IMR-90 (cell line): Measurements from ENCODE around the gene SLC7A7. TPM values are rescaled to one million over a fixed set of nuclear protein-coding genes. Genes with fewer than 3 reads are reported as not detected.

Experiments used
- ATAC-seq: fragments of 200-7000 bp; cut with Tn5 transposase; 2 replicates; pipeline ENCODE4 v1.9.1; 2020; ENCODE audit warnings: low read depth, mild to moderate bottlenecking, moderate library complexity
- BruUV-seq: library from RNA; stranded (reverse); fragments of 400-500 nt; replicated peaks from 2 replicates; lab custom pipeline; 2021; lab: Mats Ljungman, UMichigan
- CTCF ChIA-PET: fragments of 300-600 bp; formaldehyde crosslinking; extraction: SDS; loops from one replicate; lab custom pipeline; 2021; ENCODE audit warnings: antibody characterized with exemption; lab: Yijun Ruan, JAX
- POLR2A ChIA-PET: fragments of 300-600 bp; sonication (Branson Sonifier 250); formaldehyde crosslinking; loops from one replicate; lab custom pipeline; 2022; ENCODE audit warnings: antibody characterized with exemption; ENCODE audit not compliant: unreplicated experiment; lab: Charles Lee
- DNase-seq: peaks from one replicate; pipeline ENCODE4 v3.0.0; 2013
- H2AFZ ChIP-seq: replicated peaks from 2 replicates; pipeline ENCODE3; 2013; ENCODE audit warnings: low read length, mild to moderate bottlenecking; ENCODE audit not compliant: poor library complexity
- H2AK5ac ChIP-seq: 2 replicates; pipeline ENCODE4 v1.6.1; 2013; ENCODE audit warnings: low read depth, low read length, inconsistent platforms
- H2AK9ac ChIP-seq: replicated peaks from 2 replicates; pipeline ENCODE3; 2013; ENCODE audit warnings: mild to moderate bottlenecking, low read depth, low read length, moderate library complexity; ENCODE audit not compliant: poor library complexity
- H2BK120ac ChIP-seq: 2 replicates; pipeline ENCODE4 v1.6.1; 2013; ENCODE audit warnings: low read depth, low read length, inconsistent platforms
- H2BK15ac ChIP-seq: 3 replicates; pipeline ENCODE4 v1.6.1; 2013; ENCODE audit warnings: low read depth, low read length, inconsistent platforms
- H2BK20ac ChIP-seq: 2 replicates; pipeline ENCODE4 v1.6.1; 2013; ENCODE audit warnings: low read depth, mild to moderate bottlenecking, inconsistent platforms, low read length, moderate library complexity
- H2BK5ac ChIP-seq: 2 replicates; pipeline ENCODE4 v1.6.1; 2013; ENCODE audit warnings: mild to moderate bottlenecking, low read depth, low read length, inconsistent platforms; ENCODE audit not compliant: poor library complexity, severe bottlenecking
- H3K14ac ChIP-seq: replicated peaks from 2 replicates; pipeline ENCODE4 v1.6.1; 2013; ENCODE audit warnings: low read depth, low read length, inconsistent platforms
- H3K18ac ChIP-seq: 2 replicates; pipeline ENCODE4 v1.6.1; 2013; ENCODE audit warnings: low read depth, low read length, control low read depth
- H3K23ac ChIP-seq: 2 replicates; pipeline ENCODE4 v1.6.1; 2013; ENCODE audit warnings: low read depth, low read length, inconsistent platforms
- H3K27ac ChIP-seq: 2 replicates; pipeline ENCODE4 v1.5.1; 2013; ENCODE audit warnings: mild to moderate bottlenecking, control low read depth, low read length; ENCODE audit not compliant: insufficient read depth
- H3K27me3 ChIP-seq: 2 replicates; pipeline ENCODE4 v1.6.1; 2013; ENCODE audit warnings: low read length; ENCODE audit not compliant: control insufficient read depth, insufficient read depth
- H3K36me3 ChIP-seq: 2 replicates; pipeline ENCODE4 v1.6.1; 2013; ENCODE audit warnings: low read length, mixed read lengths; ENCODE audit not compliant: control insufficient read depth, insufficient read depth
- H3K4ac ChIP-seq: 2 replicates; pipeline ENCODE4 v1.6.1; 2013; ENCODE audit warnings: low read depth, low read length, inconsistent platforms
- H3K4me1 ChIP-seq: 2 replicates; pipeline ENCODE4 v1.6.1; 2013; ENCODE audit warnings: low read length, mixed read lengths; ENCODE audit not compliant: control insufficient read depth, insufficient read depth
- H3K4me2 ChIP-seq: 2 replicates; pipeline ENCODE4 v1.6.1; 2013; ENCODE audit warnings: low read depth, mild to moderate bottlenecking, control low read depth, low read length, moderate library complexity
- H3K4me3 ChIP-seq: 2 replicates; pipeline ENCODE4 v1.5.1; 2013; ENCODE audit warnings: low read depth, mild to moderate bottlenecking, control low read depth, low read length, moderate library complexity; ENCODE audit not compliant: insufficient read depth
- H3K56ac ChIP-seq: 2 replicates; pipeline ENCODE4 v1.6.1; 2013; ENCODE audit warnings: low read length, inconsistent platforms; ENCODE audit not compliant: insufficient read depth; ENCODE audit errors: extremely low read depth
- H3K79me1 ChIP-seq, 2 experiments: 2 replicates each; pipeline ENCODE4 v1.6.1; 2013; ENCODE audit warnings: low read length in 2 of 2, inconsistent platforms in 1 of 2, low read depth in 1 of 2
- H3K9ac ChIP-seq: 2 replicates; pipeline ENCODE4 v1.6.1; 2013; ENCODE audit warnings: low read depth, low read length, control low read depth
- H3K9me1 ChIP-seq: 2 replicates; pipeline ENCODE4 v1.6.1; 2013; ENCODE audit warnings: low read length, inconsistent platforms; ENCODE audit not compliant: insufficient read depth
- H3K9me3 ChIP-seq: 2 replicates; pipeline ENCODE4 v1.6.1; 2013; ENCODE audit warnings: low read length; ENCODE audit not compliant: control insufficient read depth, insufficient read depth
- H4K20me1 ChIP-seq: 2 replicates; pipeline ENCODE4 v1.6.1; 2013; ENCODE audit warnings: low read length, inconsistent platforms; ENCODE audit not compliant: insufficient read depth
- H4K5ac ChIP-seq: 2 replicates; pipeline ENCODE4 v1.6.1; 2013; ENCODE audit warnings: mild to moderate bottlenecking, low read depth, low read length, control low read depth
- H4K8ac ChIP-seq, 2 experiments: 2 replicates each; pipeline ENCODE4 v1.6.1; 2013; ENCODE audit warnings: low read depth in 2 of 2, low read length in 2 of 2, control low read depth in 1 of 2, inconsistent platforms in 1 of 2
- H4K91ac ChIP-seq: 2 replicates; pipeline ENCODE4 v1.6.1; 2013; ENCODE audit warnings: low read depth, low read length, inconsistent platforms; ENCODE audit not compliant: insufficient read depth
- BHLHE40 ChIP-seq: fragments of 150-350 bp; IDR thresholded peaks from 2 replicates; pipeline ENCODE4 v1.6.1; 2016; ENCODE audit warnings: mild to moderate bottlenecking, low read depth, low read length
- CHD1 ChIP-seq: IDR thresholded peaks from 2 replicates; pipeline ENCODE4 v1.6.1; 2012; ENCODE audit warnings: low read depth, low read length, improper control_type of control experiment
- MXI1 ChIP-seq: IDR thresholded peaks from 2 replicates; pipeline ENCODE4 v1.6.1; 2012; ENCODE audit warnings: low read depth, mild to moderate bottlenecking, low read length, moderate library complexity, borderline replicate concordance
- POLR2A ChIP-seq: IDR thresholded peaks from 2 replicates; pipeline ENCODE4 v1.6.1; 2012; ENCODE audit warnings: mild to moderate bottlenecking, low read depth, low read length
- WGBS, 2 experiments: methylation state at CpG; one replicate each; pipeline versions ENCODE4 v1.1.5 to v1.1.7; 2013; ENCODE audit warnings: missing lambda C conversion rate in 2 of 2; ENCODE audit not compliant: insufficient read length in 1 of 2; ENCODE audit errors: extremely low coverage in 2 of 2; 5-methylcytosine and 5-hydroxymethylcytosine counted together
- dilution Hi-C: fragments of 300-500 bp; cut with HindIII; formaldehyde crosslinking; loops from one replicate; pipeline ENCODE4 v1.14.3; 2018; ENCODE audit warnings: low sequenced_read_pairs; ENCODE audit not compliant: unreplicated experiment
- in situ Hi-C: fragments of 300-500 bp; cut with MboI; formaldehyde crosslinking; loops from 3 replicates; pipeline ENCODE4 v1.14.3; 2019; ENCODE audit warnings: low sequenced_read_pairs, inconsistent platforms, mixed read lengths
- intact Hi-C: fragments of 100-400 bp; cut with micrococcal nuclease; formaldehyde crosslinking; loops from 2 replicates; pipeline ENCODE4 v1.10.0; 2022
- polyA plus RNA-seq, 3 experiments: library from polyadenylated mRNA; depleted of rRNA; stranded (reverse); fragments of >200 nt; gene quantifications; 2 replicates each; pipeline ENCODE4 v1.2.3, GENCODE V29; 2012; ENCODE audit warnings: low replicate concordance in 1 of 3
- total RNA-seq: library from RNA; depleted of rRNA; stranded (reverse); fragments of >200 nt; gene quantifications from 2 replicates; pipeline ENCODE4 v1.2.3, GENCODE V29; 2012
- TF ChIP-seq, protein P1 (sequence below): conservative IDR thresholded peaks from 2 replicates; pipeline ENCODE4 v1.5.1; 2012; ENCODE audit warnings: mild to moderate bottlenecking, low read depth, low read length, improper control_type of control experiment
- TF ChIP-seq, protein P2 (sequence below): fragments of 150-350 bp; IDR thresholded peaks from 2 replicates; pipeline ENCODE4 v1.6.1; 2016; ENCODE audit warnings: low read depth, mild to moderate bottlenecking, low read length, moderate library complexity, borderline replicate concordance

The SLC7A7 gene
- total and polyA plus RNA-seq, 2 of the 4 experiments (the other 2 are of a cell fraction): 1.8 to 2.0 TPM

DNA sequence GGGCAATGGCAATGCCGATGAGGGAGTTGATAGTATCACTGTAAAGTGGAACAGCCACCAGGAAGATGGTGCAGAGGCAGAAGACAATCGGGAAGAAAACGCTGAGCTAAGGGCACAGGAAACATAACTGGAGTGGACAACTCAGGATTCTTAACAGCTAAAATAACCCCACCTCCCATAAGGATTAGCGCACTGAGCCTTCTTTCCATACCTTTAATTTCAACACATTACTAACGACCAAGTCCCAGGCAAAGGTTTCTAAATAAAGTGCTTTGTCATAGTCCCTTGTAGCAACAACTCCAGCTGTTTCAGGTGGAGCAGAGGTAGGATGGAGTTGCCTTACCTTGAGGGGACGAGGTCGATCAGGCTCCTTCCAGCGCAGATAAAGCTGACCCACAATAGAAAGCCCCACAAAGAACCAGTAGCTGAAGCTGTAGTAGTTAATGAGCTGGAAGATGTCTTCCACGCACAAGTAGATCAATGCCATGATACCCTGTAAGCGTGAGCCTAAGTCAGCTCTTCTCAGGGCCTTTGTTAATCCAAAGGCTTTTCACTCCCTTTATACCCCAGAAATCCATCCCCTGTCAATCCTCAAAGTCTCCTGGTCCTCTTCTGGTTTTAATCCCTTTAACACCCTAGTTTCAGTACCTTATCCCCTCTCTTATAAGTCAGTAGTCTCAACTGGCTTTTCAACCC is 41.1 kb downstream of the SLC7A7 start:
- in situ Hi-C loops: no loop called here
- H4K20me1 ChIP-seq: no peaks in the 10 kb centered on the region
- CTCF ChIA-PET: interaction anchor here (0.6 kb wide), 1 partner anchor 245 kb away, joined by 3 read pairs; no protein-coding TSS in a partner anchor

More for the DNA sequence above, 41.1 kb downstream of the SLC7A7 start:
- no TSS peak for BruUV-seq
- no peak overlapping the region for H4K8ac ChIP-seq
- H3K14ac ChIP-seq: no peak overlapping the region
- H2AFZ ChIP-seq: no peak overlapping the region
- H2AK5ac ChIP-seq: no peak overlapping the region
- H3K27me3 ChIP-seq: no peaks in the 10 kb centered on the region
- no peak overlapping the region for H4K5ac ChIP-seq
- no peak overlapping the region for H2BK120ac ChIP-seq
- TF ChIP-seq MXI1 (no peak), POLR2A (no peak), CHD1 (no peak), BHLHE40 (no peak)
- TF ChIP-seq, protein P1, sequence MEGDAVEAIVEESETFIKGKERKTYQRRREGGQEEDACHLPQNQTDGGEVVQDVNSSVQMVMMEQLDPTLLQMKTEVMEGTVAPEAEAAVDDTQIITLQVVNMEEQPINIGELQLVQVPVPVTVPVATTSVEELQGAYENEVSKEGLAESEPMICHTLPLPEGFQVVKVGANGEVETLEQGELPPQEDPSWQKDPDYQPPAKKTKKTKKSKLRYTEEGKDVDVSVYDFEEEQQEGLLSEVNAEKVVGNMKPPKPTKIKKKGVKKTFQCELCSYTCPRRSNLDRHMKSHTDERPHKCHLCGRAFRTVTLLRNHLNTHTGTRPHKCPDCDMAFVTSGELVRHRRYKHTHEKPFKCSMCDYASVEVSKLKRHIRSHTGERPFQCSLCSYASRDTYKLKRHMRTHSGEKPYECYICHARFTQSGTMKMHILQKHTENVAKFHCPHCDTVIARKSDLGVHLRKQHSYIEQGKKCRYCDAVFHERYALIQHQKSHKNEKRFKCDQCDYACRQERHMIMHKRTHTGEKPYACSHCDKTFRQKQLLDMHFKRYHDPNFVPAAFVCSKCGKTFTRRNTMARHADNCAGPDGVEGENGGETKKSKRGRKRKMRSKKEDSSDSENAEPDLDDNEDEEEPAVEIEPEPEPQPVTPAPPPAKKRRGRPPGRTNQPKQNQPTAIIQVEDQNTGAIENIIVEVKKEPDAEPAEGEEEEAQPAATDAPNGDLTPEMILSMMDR: no peak
- TF ChIP-seq, protein P2, sequence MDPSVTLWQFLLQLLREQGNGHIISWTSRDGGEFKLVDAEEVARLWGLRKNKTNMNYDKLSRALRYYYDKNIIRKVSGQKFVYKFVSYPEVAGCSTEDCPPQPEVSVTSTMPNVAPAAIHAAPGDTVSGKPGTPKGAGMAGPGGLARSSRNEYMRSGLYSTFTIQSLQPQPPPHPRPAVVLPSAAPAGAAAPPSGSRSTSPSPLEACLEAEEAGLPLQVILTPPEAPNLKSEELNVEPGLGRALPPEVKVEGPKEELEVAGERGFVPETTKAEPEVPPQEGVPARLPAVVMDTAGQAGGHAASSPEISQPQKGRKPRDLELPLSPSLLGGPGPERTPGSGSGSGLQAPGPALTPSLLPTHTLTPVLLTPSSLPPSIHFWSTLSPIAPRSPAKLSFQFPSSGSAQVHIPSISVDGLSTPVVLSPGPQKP: no peak
- intact Hi-C loops: no loop called here
- WGBS, 2 experiments: no CpG with 5 or more reads among the region's 10 CpGs
- H3K56ac ChIP-seq: no peak overlapping the region
- H3K4me1 ChIP-seq: no peaks in the 10 kb centered on the region
- H3K4me3 ChIP-seq: no peak overlapping the region
- H3K27ac ChIP-seq: no peak overlapping the region
- no peak overlapping the region for H3K9ac ChIP-seq
- peaks cover 13 to 19% of the 10 kb centered on the region in 2 experiments for H3K79me1 ChIP-seq
- peaks cover 40% of the 10 kb centered on the region for H3K36me3 ChIP-seq
- H4K91ac ChIP-seq: no peak overlapping the region
- DNase-seq (no peak), ATAC-seq (no peak)
- POLR2A ChIA-PET: no interaction called here
- H2AK9ac ChIP-seq: no peak overlapping the region
- H3K18ac ChIP-seq: no peak overlapping the region
- no peak overlapping the region for H2BK20ac ChIP-seq
- H3K9me1 ChIP-seq: no peaks in the 10 kb centered on the region
- no peak overlapping the region for H2BK5ac ChIP-seq
- no peak overlapping the region for H2BK15ac ChIP-seq
- dilution Hi-C loops: no loop called here
- no peak overlapping the region for H3K4me2 ChIP-seq
- no peaks in the 10 kb centered on the region for H3K9me3 ChIP-seq
- no peak overlapping the region for H3K23ac ChIP-seq
- no peak overlapping the region for H3K4ac ChIP-seq
